Parathyroid adenoma (tissue), 2 donors: Measurements from ENCODE around the gene ANKRD6.

Experiments
- H2AFZ ChIP-seq: fragments of 300-600 bp; sonication (generic); one replicate; pipeline ENCODE4 v1.7.0; 2017; ENCODE audit warnings: antibody characterized with exemption, mild to moderate bottlenecking
- H3K27ac ChIP-seq: fragments of 300-600 bp; sonication (generic); one replicate; pipeline ENCODE4 v1.7.0; 2017
- H3K27me3 ChIP-seq: fragments of 300-600 bp; sonication (generic); one replicate; pipeline ENCODE4 v1.7.0; 2017; ENCODE audit warnings: low read length; ENCODE audit not compliant: control insufficient read depth, insufficient read depth
- H3K36me3 ChIP-seq: fragments of 300-600 bp; sonication (generic); one replicate; pipeline ENCODE4 v1.7.0; 2017; ENCODE audit warnings: low read length; ENCODE audit not compliant: control insufficient read depth, insufficient read depth
- H3K4me1 ChIP-seq: fragments of 300-600 bp; sonication (generic); one replicate; pipeline ENCODE4 v1.7.0; 2017; ENCODE audit warnings: control low read depth
- H3K4me2 ChIP-seq: fragments of 300-600 bp; sonication (generic); one replicate; pipeline ENCODE4 v1.7.0; 2017; ENCODE audit warnings: low read length
- H3K4me3 ChIP-seq: fragments of 300-600 bp; sonication (generic); one replicate; pipeline ENCODE4 v1.7.0; 2017; ENCODE audit warnings: low read depth, low read length
- H3K79me2 ChIP-seq: fragments of 300-600 bp; sonication (generic); one replicate; pipeline ENCODE4 v1.7.0; 2017; ENCODE audit warnings: control low read depth
- H3K9ac ChIP-seq: fragments of 300-600 bp; sonication (generic); one replicate; pipeline ENCODE4 v1.7.0; 2017; ENCODE audit warnings: mild to moderate bottlenecking
- H3K9me3 ChIP-seq: fragments of 300-600 bp; sonication (generic); one replicate; pipeline ENCODE4 v1.7.0; 2017; ENCODE audit warnings: low read length; ENCODE audit not compliant: control insufficient read depth
- TF ChIP-seq, protein P1 (sequence below): fragments of 300-600 bp; sonication (generic); IDR thresholded peaks from one replicate; pipeline ENCODE4 v1.7.0; 2017; ENCODE audit warnings: antibody characterized with exemption, mild to moderate bottlenecking
- donor health status: primary hyperparathyroidism.

Gene ANKRD6

DNA sequence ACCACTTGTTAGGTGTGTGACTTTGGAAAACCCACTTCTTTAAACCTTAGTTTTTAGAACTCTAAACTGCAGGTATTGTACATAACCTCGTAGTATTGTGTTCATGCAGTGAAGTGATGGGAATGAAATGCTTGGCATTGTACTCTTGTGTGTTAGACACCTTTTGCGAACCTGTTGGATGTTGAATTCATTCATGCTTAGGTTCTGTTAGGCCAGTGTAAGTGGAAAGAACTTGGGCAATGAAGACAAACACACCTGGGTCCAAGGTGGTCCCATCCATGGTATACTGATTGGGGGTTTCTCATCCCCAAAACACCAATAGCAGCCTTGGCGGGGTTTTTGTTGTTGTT is 1.2 kb downstream of the ANKRD6 start:
- peak overlapping the region; percentile 98 for H2AFZ ChIP-seq
- H3K4me3 ChIP-seq: no peak overlapping the region
- TF ChIP-seq, protein P1, sequence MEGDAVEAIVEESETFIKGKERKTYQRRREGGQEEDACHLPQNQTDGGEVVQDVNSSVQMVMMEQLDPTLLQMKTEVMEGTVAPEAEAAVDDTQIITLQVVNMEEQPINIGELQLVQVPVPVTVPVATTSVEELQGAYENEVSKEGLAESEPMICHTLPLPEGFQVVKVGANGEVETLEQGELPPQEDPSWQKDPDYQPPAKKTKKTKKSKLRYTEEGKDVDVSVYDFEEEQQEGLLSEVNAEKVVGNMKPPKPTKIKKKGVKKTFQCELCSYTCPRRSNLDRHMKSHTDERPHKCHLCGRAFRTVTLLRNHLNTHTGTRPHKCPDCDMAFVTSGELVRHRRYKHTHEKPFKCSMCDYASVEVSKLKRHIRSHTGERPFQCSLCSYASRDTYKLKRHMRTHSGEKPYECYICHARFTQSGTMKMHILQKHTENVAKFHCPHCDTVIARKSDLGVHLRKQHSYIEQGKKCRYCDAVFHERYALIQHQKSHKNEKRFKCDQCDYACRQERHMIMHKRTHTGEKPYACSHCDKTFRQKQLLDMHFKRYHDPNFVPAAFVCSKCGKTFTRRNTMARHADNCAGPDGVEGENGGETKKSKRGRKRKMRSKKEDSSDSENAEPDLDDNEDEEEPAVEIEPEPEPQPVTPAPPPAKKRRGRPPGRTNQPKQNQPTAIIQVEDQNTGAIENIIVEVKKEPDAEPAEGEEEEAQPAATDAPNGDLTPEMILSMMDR: no peak
- peaks cover 4% of the 10 kb centered on the region for H3K4me1 ChIP-seq
- H3K9me3 ChIP-seq: no peaks in the 10 kb centered on the region
- no peaks in the 10 kb centered on the region for H3K36me3 ChIP-seq
- H3K4me2 ChIP-seq: peak overlapping the region; percentile 91
- H3K9ac ChIP-seq: no peak overlapping the region
- H3K27me3 ChIP-seq: no peaks in the 10 kb centered on the region
- H3K79me2 ChIP-seq: no peaks in the 10 kb centered on the region
- no peak overlapping the region for H3K27ac ChIP-seq

DNA sequence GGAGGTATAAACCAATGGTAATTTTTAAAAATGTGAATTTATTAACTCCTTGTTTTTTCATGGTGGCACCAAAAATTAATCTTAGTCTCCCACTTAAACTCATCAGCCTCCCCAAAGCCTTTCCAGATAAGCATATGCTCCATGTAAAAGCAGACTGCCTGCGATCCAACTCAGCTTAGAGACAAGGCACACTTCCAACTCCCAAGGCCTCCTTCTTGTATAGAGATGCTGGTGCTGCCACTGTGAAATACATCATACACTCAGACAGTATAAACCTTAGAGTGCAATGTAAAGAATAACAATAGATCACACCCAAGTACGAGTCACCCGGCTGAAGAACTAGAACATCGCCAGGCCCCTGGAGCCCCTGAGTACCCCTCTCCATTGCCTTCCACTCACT is 2.0 kb downstream of the ANKRD6 start:
- Histone ChIP-seq H3K9me3 (no peaks in the 10 kb centered on the region), H3K27me3 (no peaks in the 10 kb centered on the region), H3K36me3 (no peaks in the 10 kb centered on the region), H2AFZ (no peak overlapping the region), H3K4me2 (no peak overlapping the region), H3K27ac (no peak overlapping the region), H3K4me1 (peaks cover 4% of the 10 kb centered on the region), H3K9ac (no peak overlapping the region), H3K79me2 (no peaks in the 10 kb centered on the region), H3K4me3 (no peak overlapping the region)
- TF ChIP-seq, protein P1: no peak

DNA sequence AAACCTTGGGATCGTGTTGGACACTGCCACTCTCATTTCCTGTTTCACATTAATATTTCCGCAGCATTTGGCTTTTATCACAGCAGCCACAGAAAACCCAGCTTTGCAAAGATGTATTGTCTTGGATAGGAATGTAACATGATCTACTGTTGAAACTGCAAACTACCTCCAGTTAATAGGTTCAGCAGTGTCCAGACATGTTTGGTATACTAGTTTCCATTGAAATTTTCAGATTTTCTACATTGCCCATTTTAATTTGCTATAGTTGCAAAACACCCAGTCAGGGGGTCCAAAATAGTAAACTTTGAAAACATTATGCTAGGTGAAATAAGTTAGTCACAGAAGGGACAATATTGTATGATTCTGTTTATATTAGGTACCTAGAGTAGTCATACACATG is 3.3 kb downstream of the ANKRD6 start:
- no peaks in the 10 kb centered on the region for H3K36me3 ChIP-seq
- H3K27me3 ChIP-seq: no peaks in the 10 kb centered on the region
- H3K4me2 ChIP-seq: no peak overlapping the region
- no peak overlapping the region for H3K4me3 ChIP-seq
- TF ChIP-seq, protein P1: no peak
- no peaks in the 10 kb centered on the region for H3K9me3 ChIP-seq
- H3K79me2 ChIP-seq: no peaks in the 10 kb centered on the region
- peaks cover 4% of the 10 kb centered on the region for H3K4me1 ChIP-seq
- no peak overlapping the region for H3K27ac ChIP-seq
- no peak overlapping the region for H2AFZ ChIP-seq
- no peak overlapping the region for H3K9ac ChIP-seq

DNA sequence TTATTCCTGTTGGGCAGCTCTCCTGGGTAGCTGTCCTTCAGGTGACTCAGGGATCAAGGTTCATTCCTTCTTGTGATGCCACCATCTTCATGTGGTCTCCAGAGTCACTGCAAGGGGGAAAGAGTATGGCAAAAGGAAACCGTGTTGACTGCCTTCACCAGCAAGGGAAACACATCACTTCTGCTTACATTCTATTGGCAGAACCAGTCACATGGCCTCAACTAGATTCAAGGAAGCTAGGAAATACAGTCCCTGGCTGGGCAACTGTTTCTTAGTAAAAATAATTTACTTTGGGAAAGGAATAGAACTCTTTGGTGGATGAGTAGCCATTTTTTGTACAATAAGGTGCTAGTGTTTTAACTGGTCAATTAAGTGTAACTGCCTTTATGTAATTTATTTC is 5.3 kb downstream of the ANKRD6 start:
- H2AFZ ChIP-seq: no peak overlapping the region
- H3K27me3 ChIP-seq: no peaks in the 10 kb centered on the region
- H3K4me1 ChIP-seq: peaks cover 4% of the 10 kb centered on the region
- TF ChIP-seq, protein P1: no peak
- no peaks in the 10 kb centered on the region for H3K36me3 ChIP-seq
- no peak overlapping the region for H3K27ac ChIP-seq
- no peaks in the 10 kb centered on the region for H3K79me2 ChIP-seq
- H3K9ac ChIP-seq: no peak overlapping the region
- H3K4me2 ChIP-seq: no peak overlapping the region
- no peak overlapping the region for H3K4me3 ChIP-seq
- no peaks in the 10 kb centered on the region for H3K9me3 ChIP-seq

DNA sequence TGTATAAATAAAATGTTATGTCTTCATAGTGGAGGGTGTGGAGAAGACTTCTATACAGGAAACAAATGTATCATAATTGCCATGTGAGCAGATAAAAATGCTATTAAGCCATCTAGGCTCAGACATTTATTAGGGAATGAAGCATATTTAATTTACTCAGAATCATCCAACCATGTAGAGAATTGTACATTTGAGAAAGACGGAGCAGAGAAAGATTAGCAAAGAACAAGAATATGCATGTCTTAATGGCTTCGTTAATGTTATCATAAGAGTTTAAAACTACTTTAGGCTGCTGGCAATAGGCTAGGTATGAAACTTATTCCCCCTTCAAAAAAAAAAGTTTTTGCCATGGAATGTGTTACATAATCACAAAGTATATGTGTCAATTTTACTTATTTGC is 6.1 kb downstream of the ANKRD6 start:
- Histone ChIP-seq H3K4me2 (no peak overlapping the region), H3K79me2 (no peaks in the 10 kb centered on the region), H3K36me3 (no peaks in the 10 kb centered on the region), H2AFZ (no peak overlapping the region), H3K27me3 (no peaks in the 10 kb centered on the region), H3K27ac (no peak overlapping the region), H3K4me3 (no peak overlapping the region), H3K9me3 (no peaks in the 10 kb centered on the region), H3K4me1 (peaks cover 4% of the 10 kb centered on the region), H3K9ac (no peak overlapping the region)
- TF ChIP-seq, protein P1: no peak
